RWPE2 (cell line): ENCODE data around the gene CELF2.

Experiments used
- ATAC-seq: fragments of 200-7000 bp; cut with Tn5 transposase; 3 replicates; pipeline ENCODE4 v1.9.1; 2021; ENCODE audit warnings: low read depth
- DNase-seq: peaks from one replicate; pipeline ENCODE4 v3.0.0-alpha.2; 2020; ENCODE audit warnings: low spot score
- H3K27ac ChIP-seq: fragments of 450-650 bp; 2 replicates; pipeline ENCODE4 v1.5.1; 2017; ENCODE audit warnings: mild to moderate bottlenecking; ENCODE audit not compliant: poor library complexity, severe bottlenecking
- H3K27me3 ChIP-seq: fragments of 250-450 bp; sonication (Bioruptor Pico); 2 replicates; pipeline ENCODE4 v1.5.1; 2021; ENCODE audit warnings: mild to moderate bottlenecking, moderate library complexity; ENCODE audit not compliant: insufficient read depth, poor library complexity, severe bottlenecking
- H3K36me3 ChIP-seq: fragments of 250-450 bp; sonication (Bioruptor Pico); 2 replicates; pipeline ENCODE4 v1.5.1; 2020; ENCODE audit warnings: low read depth, mild to moderate bottlenecking, moderate library complexity
- H3K4me1 ChIP-seq: fragments of 250-450 bp; sonication (Bioruptor Pico); 2 replicates; pipeline ENCODE4 v1.5.1; 2021; ENCODE audit warnings: mild to moderate bottlenecking, moderate library complexity; ENCODE audit not compliant: insufficient read depth, poor library complexity, severe bottlenecking
- H3K4me3 ChIP-seq: fragments of 250-450 bp; sonication (Bioruptor Pico); 2 replicates; pipeline ENCODE4 v1.5.1; 2021; ENCODE audit warnings: mild to moderate bottlenecking, moderate library complexity; ENCODE audit not compliant: severe bottlenecking
- H3K9me3 ChIP-seq: fragments of 250-450 bp; sonication (Bioruptor Pico); 2 replicates; pipeline ENCODE4 v1.5.1; 2021; ENCODE audit warnings: mild to moderate bottlenecking, moderate library complexity; ENCODE audit not compliant: severe bottlenecking
- CTCF ChIP-seq: fragments of 450-650 bp; IDR thresholded peaks from one replicate; pipeline ENCODE4 v1.5.1; 2017; ENCODE audit warnings: mild to moderate bottlenecking, moderate library complexity; ENCODE audit not compliant: poor library complexity, severe bottlenecking

Gene CELF2

GRCh38 chr10:11036424-11037011 lies 18.8 kb downstream of the CELF2 start:
- H3K9me3 ChIP-seq: no peaks in the 10 kb centered on the region
- DNase-seq (no peak), ATAC-seq (peak; percentile 76)
- peaks cover 22% of the 10 kb centered on the region for H3K4me1 ChIP-seq
- no peak overlapping the region for H3K27ac ChIP-seq
- no peaks in the 10 kb centered on the region for H3K36me3 ChIP-seq
- no peak overlapping the region for H3K4me3 ChIP-seq
- H3K27me3 ChIP-seq: no peaks in the 10 kb centered on the region
- peak; percentile 78 for TF ChIP-seq CTCF

GRCh38 chr10:11037991-11038390 lies 20.3 kb downstream of the CELF2 start:
- ATAC-seq (no peak), DNase-seq (no peak)
- peaks cover 22% of the 10 kb centered on the region for H3K4me1 ChIP-seq
- no peak for TF ChIP-seq CTCF
- no peaks in the 10 kb centered on the region for H3K27me3 ChIP-seq
- no peaks in the 10 kb centered on the region for H3K36me3 ChIP-seq
- no peak overlapping the region for H3K4me3 ChIP-seq
- H3K9me3 ChIP-seq: no peaks in the 10 kb centered on the region
- H3K27ac ChIP-seq: no peak overlapping the region

DNA sequence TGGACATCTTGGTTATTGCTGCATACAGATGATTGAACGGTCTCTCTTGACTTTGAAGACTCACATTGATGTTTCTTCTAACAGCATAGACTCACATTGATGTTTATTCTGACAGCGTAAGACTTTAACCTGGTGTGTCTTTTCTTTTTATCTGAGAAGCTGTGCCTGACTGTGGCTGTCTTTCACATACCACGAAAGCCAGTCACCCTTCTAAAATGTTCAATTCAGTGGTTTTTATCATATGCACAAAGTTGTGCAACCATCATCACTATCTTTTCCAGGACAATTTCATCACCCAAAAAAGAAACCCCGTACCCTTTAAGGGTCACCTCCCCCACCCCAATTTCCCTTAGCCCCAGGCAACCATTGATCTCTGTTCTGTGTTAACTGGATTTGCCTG lies 24.7 kb downstream of the CELF2 start:
- Histone ChIP-seq H3K4me3 (no peak overlapping the region), H3K36me3 (no peaks in the 10 kb centered on the region), H3K27me3 (no peaks in the 10 kb centered on the region), H3K4me1 (no peaks in the 10 kb centered on the region), H3K27ac (no peak overlapping the region), H3K9me3 (no peaks in the 10 kb centered on the region)
- ATAC-seq: no peak
- no peak for DNase-seq
- no peak for TF ChIP-seq CTCF

- H3K4me1 ChIP-seq: no peaks in the 10 kb centered on the region
- H3K4me3 ChIP-seq: no peak overlapping the region
- no peaks in the 10 kb centered on the region for H3K27me3 ChIP-seq
- no peak for DNase-seq
- H3K9me3 ChIP-seq: no peaks in the 10 kb centered on the region
- no peak overlapping the region for H3K27ac ChIP-seq
- no peaks in the 10 kb centered on the region for H3K36me3 ChIP-seq
- ATAC-seq: no peak
- no peak for TF ChIP-seq CTCF
Observed at GRCh38 chr10:11043039-11043438, 25.4 kb downstream of the CELF2 start.

DNA sequence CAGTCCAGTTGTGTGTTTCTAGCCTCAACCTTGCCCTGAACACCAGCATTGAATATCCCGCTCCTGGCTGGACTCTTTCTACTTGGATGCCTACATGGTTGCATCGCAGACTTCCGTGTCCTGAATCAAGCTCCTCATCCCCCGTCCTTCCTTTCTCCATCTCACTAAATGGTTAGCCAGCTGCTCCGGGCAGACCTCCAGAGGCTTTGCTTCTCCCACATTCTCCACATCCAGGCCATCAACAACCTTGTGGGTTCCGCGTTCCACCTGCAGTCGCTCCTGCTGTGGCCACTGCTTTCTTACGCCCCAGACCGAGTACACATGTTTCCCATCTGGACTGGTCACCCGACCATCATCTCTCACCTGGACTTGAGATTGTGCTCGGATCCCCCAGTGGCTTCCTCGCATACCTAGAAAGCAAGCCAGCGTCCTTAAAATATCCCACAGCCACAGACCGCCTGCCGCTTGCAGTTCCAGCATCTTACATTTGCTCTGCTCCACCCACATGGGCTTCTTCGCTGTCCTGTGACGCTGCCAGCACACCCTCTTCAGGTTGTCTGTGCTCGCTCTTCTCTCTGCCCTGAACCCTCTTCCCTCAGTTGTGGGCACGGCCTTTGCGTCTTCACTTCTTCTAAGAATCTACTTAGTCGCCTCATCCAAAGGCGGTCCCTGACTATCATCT lies 25.9 kb downstream of the CELF2 start:
- no peak overlapping the region for H3K4me3 ChIP-seq
- ATAC-seq: no peak
- DNase-seq: no peak
- no peak for TF ChIP-seq CTCF
- H3K27ac ChIP-seq: no peak overlapping the region
- H3K36me3 ChIP-seq: no peaks in the 10 kb centered on the region
- no peaks in the 10 kb centered on the region for H3K9me3 ChIP-seq
- no peaks in the 10 kb centered on the region for H3K4me1 ChIP-seq
- no peaks in the 10 kb centered on the region for H3K27me3 ChIP-seq
